HEK293T (cell line): ENCODE results near the gene PTGER4.

ENCODE experiments used
- CTCF ChIA-PET: fragments of 350-600 bp; formaldehyde crosslinking; extraction: SDS; loops from one replicate; lab custom pipeline; 2021; ENCODE audit warnings: antibody characterized with exemption, inconsistent platforms; lab: Yijun Ruan, JAX
- POLR2A ChIA-PET: fragments of 350-600 bp; formaldehyde crosslinking; extraction: SDS; loops from one replicate; lab custom pipeline; 2020; ENCODE audit warnings: antibody characterized with exemption, inconsistent platforms; lab: Yijun Ruan, JAX
- DNase-seq: peaks from one replicate; pipeline ENCODE4 v3.0.0; 2012; ENCODE audit warnings: mixed read lengths; ENCODE audit errors: extremely low spot score
- ARNT ChIP-seq: fragments of 450-650 bp; IDR thresholded peaks from 2 replicates; pipeline ENCODE4 v1.6.1; 2017; ENCODE audit warnings: mild to moderate bottlenecking
- BHLHE40 ChIP-seq: fragments of 450-650 bp; IDR thresholded peaks from 2 replicates; pipeline ENCODE4 v1.6.1; 2016; ENCODE audit warnings: mild to moderate bottlenecking, moderate library complexity, borderline replicate concordance
- CTBP1 ChIP-seq: fragments of 450-650 bp; IDR thresholded peaks from 2 replicates; pipeline ENCODE4 v1.6.1; 2016; ENCODE audit warnings: borderline replicate concordance
- ELF4 ChIP-seq: fragments of 450-650 bp; IDR thresholded peaks from 2 replicates; pipeline ENCODE4 v1.6.1; 2017; ENCODE audit warnings: antibody characterized with exemption
- FOXA1 ChIP-seq: fragments of 450-650 bp; IDR thresholded peaks from 2 replicates; pipeline ENCODE4 v1.6.1; 2016; ENCODE audit warnings: mild to moderate bottlenecking
- FOXK2 ChIP-seq: fragments of 450-650 bp; IDR thresholded peaks from 2 replicates; pipeline ENCODE4 v1.6.1; 2016; ENCODE audit warnings: mild to moderate bottlenecking
- FOXM1 ChIP-seq: fragments of 450-650 bp; IDR thresholded peaks from 2 replicates; pipeline ENCODE4 v1.6.1; 2017; ENCODE audit warnings: mild to moderate bottlenecking, borderline replicate concordance
- HDGF ChIP-seq: fragments of 450-650 bp; IDR thresholded peaks from 2 replicates; pipeline ENCODE4 v1.6.1; 2017; ENCODE audit warnings: antibody characterized with exemption, borderline replicate concordance
- L3MBTL2 ChIP-seq: fragments of 450-650 bp; conservative IDR thresholded peaks from 2 replicates; pipeline ENCODE4 v1.6.1; 2016; ENCODE audit warnings: mild to moderate bottlenecking
- LEF1 ChIP-seq: fragments of 450-650 bp; IDR thresholded peaks from 2 replicates; pipeline ENCODE4 v1.6.1; 2017; ENCODE audit warnings: mild to moderate bottlenecking, borderline replicate concordance
- NFRKB ChIP-seq: fragments of 450-650 bp; IDR thresholded peaks from 2 replicates; pipeline ENCODE4 v1.6.1; 2016; ENCODE audit warnings: mild to moderate bottlenecking, moderate library complexity
- PKNOX1 ChIP-seq: fragments of 450-650 bp; IDR thresholded peaks from 2 replicates; pipeline ENCODE4 v1.6.1; 2016
- SP1 ChIP-seq: fragments of 450-650 bp; IDR thresholded peaks from 2 replicates; pipeline ENCODE4 v1.6.1; 2017
- SUZ12 ChIP-seq: fragments of 450-650 bp; IDR thresholded peaks from 2 replicates; pipeline ENCODE4 v1.6.1; 2016; ENCODE audit warnings: mild to moderate bottlenecking
- TARDBP ChIP-seq: fragments of 450-650 bp; IDR thresholded peaks from 2 replicates; pipeline ENCODE4 v1.6.1; 2016
- ZNF384 ChIP-seq: fragments of 450-650 bp; IDR thresholded peaks from 2 replicates; pipeline ENCODE4 v1.6.1; 2016

Gene PTGER4

GRCh38 chr5:40666657-40667056, 13.1 kb upstream of the PTGER4 start:
- ChIA-PET POLR2A (no interaction called here), CTCF (no interaction called here)
- DNase-seq: no peak
- TF ChIP-seq HDGF: no peak
- no peak for TF ChIP-seq SP1
- no peak for TF ChIP-seq ELF4
- no peak for TF ChIP-seq FOXK2
- no peak for TF ChIP-seq TARDBP
- TF ChIP-seq CTBP1: no peak
- no peak for TF ChIP-seq NFRKB
- no peak for TF ChIP-seq BHLHE40
- TF ChIP-seq ARNT: no peak
- TF ChIP-seq L3MBTL2: no peak
- TF ChIP-seq FOXA1: no peak
- no peak for TF ChIP-seq PKNOX1
- no peak for TF ChIP-seq SUZ12

GRCh38 chr5:40667161-40667663, 12.5 kb upstream of the PTGER4 start:
- DNase-seq: no peak
- no peak for TF ChIP-seq LEF1
- no peak for TF ChIP-seq L3MBTL2
- no peak for TF ChIP-seq NFRKB
- no peak for TF ChIP-seq TARDBP
- no peak for TF ChIP-seq CTBP1
- no peak for TF ChIP-seq PKNOX1
- no peak for TF ChIP-seq ELF4
- no peak for TF ChIP-seq ZNF384
- TF ChIP-seq HDGF: no peak
- no peak for TF ChIP-seq FOXK2
- TF ChIP-seq BHLHE40: no peak
- no peak for TF ChIP-seq FOXA1
- TF ChIP-seq SUZ12: no peak
- TF ChIP-seq FOXM1: no peak
- no peak for TF ChIP-seq SP1
- CTCF ChIA-PET: no interaction called here
- POLR2A ChIA-PET: no interaction called here

- no peak for DNase-seq
- POLR2A ChIA-PET: interaction anchor here (0.6 kb wide), 1 partner anchor 50 kb away, joined by 3 read pairs; no protein-coding TSS in a partner anchor
- CTCF ChIA-PET: no interaction called here
- no peak for TF ChIP-seq SUZ12
- no peak for TF ChIP-seq HDGF
- no peak for TF ChIP-seq LEF1
- no peak for TF ChIP-seq FOXA1
- no peak for TF ChIP-seq L3MBTL2
Observed at GRCh38 chr5:40669606-40670390, 9.9 kb upstream of the PTGER4 start.

GRCh38 chr5:40672425-40672824, 7.3 kb upstream of the PTGER4 start:
- TF ChIP-seq FOXA1 (no peak), NFRKB (no peak), FOXK2 (no peak), FOXM1 (no peak), CTBP1 (no peak), LEF1 (no peak), ARNT (no peak), SUZ12 (no peak), TARDBP (no peak), PKNOX1 (no peak), ELF4 (no peak), ZNF384 (no peak), L3MBTL2 (no peak), HDGF (no peak), SP1 (no peak), BHLHE40 (no peak)
- DNase-seq: no peak
- ChIA-PET CTCF (no interaction called here), POLR2A (no interaction called here)

GRCh38 chr5:40674661-40675235, 5.0 kb upstream of the PTGER4 start:
- ChIA-PET POLR2A (no interaction called here), CTCF (no interaction called here)
- no peak for DNase-seq
- TF ChIP-seq FOXA1: no peak
- no peak for TF ChIP-seq LEF1
- TF ChIP-seq TARDBP: no peak
- no peak for TF ChIP-seq NFRKB
- TF ChIP-seq ELF4: no peak
- TF ChIP-seq FOXM1: no peak
- no peak for TF ChIP-seq ZNF384
- TF ChIP-seq L3MBTL2: no peak
- TF ChIP-seq CTBP1: no peak
- no peak for TF ChIP-seq ARNT
- TF ChIP-seq SP1: no peak
- TF ChIP-seq SUZ12: no peak
- no peak for TF ChIP-seq HDGF
- no peak for TF ChIP-seq PKNOX1
